ENCODE data around the gene GJA1.

DNA sequence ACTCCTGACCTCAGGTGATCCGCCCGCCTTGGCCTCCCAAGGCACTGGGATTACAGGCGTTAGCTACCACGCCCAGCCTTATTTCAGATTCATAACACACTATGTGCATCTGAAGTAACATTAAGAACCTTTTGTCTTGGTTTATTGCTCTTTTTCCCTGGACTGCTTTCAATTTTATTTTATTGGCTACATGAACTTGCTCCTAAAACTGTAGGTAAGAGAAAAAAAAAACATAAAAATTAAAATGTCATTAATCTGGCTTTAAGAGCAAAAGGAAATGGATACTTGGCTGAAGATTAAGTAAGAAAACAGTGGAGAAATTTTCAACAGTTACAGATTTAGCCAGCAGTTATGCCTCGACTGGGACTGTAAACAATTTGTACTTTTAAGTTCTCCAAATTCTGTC lies 62.5 kb downstream of the GJA1 start:
- TF ChIP-seq TCF12 (IDR thresholded peaks at IDR 0.05; ENCODE audit: low read depth, low read length) (no peak), NANOG (IDR thresholded peaks at IDR 0.05; ENCODE audit: insufficient read depth, low read depth, low read length, poor library complexity, severe bottlenecking) (no peak), EZH2 (IDR thresholded peaks at IDR 0.05; ENCODE audit: low read depth, low read length, severe bottlenecking) (no peak)
- TF ChIP-seq, protein P1, sequence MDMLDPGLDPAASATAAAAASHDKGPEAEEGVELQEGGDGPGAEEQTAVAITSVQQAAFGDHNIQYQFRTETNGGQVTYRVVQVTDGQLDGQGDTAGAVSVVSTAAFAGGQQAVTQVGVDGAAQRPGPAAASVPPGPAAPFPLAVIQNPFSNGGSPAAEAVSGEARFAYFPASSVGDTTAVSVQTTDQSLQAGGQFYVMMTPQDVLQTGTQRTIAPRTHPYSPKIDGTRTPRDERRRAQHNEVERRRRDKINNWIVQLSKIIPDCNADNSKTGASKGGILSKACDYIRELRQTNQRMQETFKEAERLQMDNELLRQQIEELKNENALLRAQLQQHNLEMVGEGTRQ (IDR thresholded peaks at IDR 0.05; ENCODE audit: low read length): no peak
